BJ (cell line): ENCODE measurements around the gene SPNS3. TPM values are rescaled to one million over a fixed set of nuclear protein-coding genes. Genes with fewer than 3 reads are reported as not detected.

Experiments
- CTCF ChIA-PET: fragments of 350-600 bp; formaldehyde crosslinking; extraction: SDS; loops from one replicate; lab custom pipeline; 2021; ENCODE audit warnings: antibody characterized with exemption, inconsistent platforms; lab: Yijun Ruan, JAX
- POLR2A ChIA-PET: fragments of 300-600 bp; sonication (Branson Sonifier 250); formaldehyde crosslinking; extraction: SDS; loops from one replicate; lab custom pipeline; 2021; ENCODE audit warnings: antibody characterized with exemption; lab: Charles Lee
- DNase-seq: peaks from one replicate; pipeline ENCODE4 v3.0.0-alpha.2; 2011; ENCODE audit warnings: low read depth
- H3K27me3 ChIP-seq: 2 replicates; pipeline ENCODE4 v1.6.0; 2011; ENCODE audit warnings: low read length; ENCODE audit not compliant: control insufficient read depth, insufficient read depth
- H3K36me3 ChIP-seq: 2 replicates; pipeline ENCODE4 v1.5.1; 2011; ENCODE audit warnings: low read length; ENCODE audit not compliant: control insufficient read depth, insufficient read depth
- H3K4me3 ChIP-seq: 2 replicates; pipeline ENCODE4 v1.5.1; 2011; ENCODE audit warnings: low read depth, mild to moderate bottlenecking, control low read depth, low read length
- polyA plus RNA-seq: library from polyadenylated mRNA; depleted of rRNA; stranded (reverse); fragments of >200 nt; gene quantifications from 2 replicates; pipeline ENCODE4 v1.2.3, GENCODE V29; 2011
- TF ChIP-seq, protein P1 (sequence below): IDR thresholded peaks from 2 replicates; pipeline ENCODE4 v1.5.1; 2011; ENCODE audit warnings: low read depth, mild to moderate bottlenecking, control low read depth, inconsistent platforms, low read length, moderate library complexity; ENCODE audit not compliant: insufficient read depth

SPNS3 gene
- polyA plus RNA-seq, 1 experiment, result not detected

DNA sequence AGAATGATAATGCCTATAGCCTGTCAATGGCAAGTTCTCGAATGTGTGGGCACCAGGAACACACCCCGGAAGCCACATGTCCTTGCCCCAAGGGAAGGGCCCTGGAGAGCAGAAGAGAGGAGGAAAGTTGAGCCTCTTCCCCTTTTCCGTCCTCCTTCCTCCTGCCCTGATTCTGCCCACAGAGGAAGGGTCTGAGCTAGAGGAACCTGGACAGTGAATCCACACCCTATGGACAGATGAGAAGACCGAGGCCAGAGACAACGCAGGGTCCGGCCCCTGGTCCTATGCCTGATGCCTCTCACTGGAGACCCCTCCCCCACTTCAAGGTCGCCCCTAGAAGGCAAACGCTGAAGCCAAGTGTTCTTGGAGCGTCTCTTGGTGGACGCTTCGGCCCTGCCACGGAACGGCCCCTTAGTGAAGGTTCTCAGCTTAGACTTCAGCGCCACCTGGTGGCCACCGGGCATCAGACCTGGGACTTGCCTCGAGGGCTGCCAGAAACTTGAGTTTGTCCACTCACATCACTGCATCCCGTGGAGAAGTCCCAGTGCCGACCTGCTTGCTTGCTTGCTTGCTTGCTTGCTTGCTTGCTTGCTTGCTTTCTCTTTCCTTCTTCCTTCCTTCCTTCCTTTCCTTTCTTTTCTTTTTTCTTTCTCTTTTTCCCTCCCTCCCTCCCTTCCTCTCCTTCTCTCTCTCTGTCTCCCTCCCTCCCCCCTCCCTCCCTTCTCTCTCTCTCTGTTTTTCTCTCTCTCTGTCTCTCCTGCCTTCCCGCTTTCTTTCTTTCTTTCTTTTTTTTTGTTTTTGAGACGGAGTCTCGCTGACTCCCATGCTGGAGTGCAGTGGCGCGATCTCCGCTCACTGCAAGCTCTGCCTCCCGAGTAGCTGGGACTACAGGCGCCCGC lies 20.6 kb upstream of the SPNS3 start:
- TF ChIP-seq, protein P1, sequence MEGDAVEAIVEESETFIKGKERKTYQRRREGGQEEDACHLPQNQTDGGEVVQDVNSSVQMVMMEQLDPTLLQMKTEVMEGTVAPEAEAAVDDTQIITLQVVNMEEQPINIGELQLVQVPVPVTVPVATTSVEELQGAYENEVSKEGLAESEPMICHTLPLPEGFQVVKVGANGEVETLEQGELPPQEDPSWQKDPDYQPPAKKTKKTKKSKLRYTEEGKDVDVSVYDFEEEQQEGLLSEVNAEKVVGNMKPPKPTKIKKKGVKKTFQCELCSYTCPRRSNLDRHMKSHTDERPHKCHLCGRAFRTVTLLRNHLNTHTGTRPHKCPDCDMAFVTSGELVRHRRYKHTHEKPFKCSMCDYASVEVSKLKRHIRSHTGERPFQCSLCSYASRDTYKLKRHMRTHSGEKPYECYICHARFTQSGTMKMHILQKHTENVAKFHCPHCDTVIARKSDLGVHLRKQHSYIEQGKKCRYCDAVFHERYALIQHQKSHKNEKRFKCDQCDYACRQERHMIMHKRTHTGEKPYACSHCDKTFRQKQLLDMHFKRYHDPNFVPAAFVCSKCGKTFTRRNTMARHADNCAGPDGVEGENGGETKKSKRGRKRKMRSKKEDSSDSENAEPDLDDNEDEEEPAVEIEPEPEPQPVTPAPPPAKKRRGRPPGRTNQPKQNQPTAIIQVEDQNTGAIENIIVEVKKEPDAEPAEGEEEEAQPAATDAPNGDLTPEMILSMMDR, result peak; percentile 89
- Histone ChIP-seq H3K36me3 (no peaks in the 10 kb centered on the region), H3K27me3 (no peaks in the 10 kb centered on the region), H3K4me3 (no peak overlapping the region)
- no peak for DNase-seq
- ChIA-PET POLR2A (no interaction called here), CTCF (interaction anchor here (0.6 to 8.8 kb wide), 16 partner anchors 9 to 497 kb away, joined by 3 to 103 read pairs (median 4); partner anchors contain the start of gene P2RX1)

GRCh38 chr17:4417129-4417667 lies 16.5 kb upstream of the SPNS3 start:
- H3K36me3 ChIP-seq, result no peaks in the 10 kb centered on the region
- DNase-seq, result no peak
- CTCF ChIA-PET, result interaction anchor here (2.8 to 8.8 kb wide), 2 partner anchors 19 to 203 kb away, joined by 7 to 103 read pairs; no protein-coding TSS in a partner anchor
- TF ChIP-seq, protein P1, result no peak
- H3K4me3 ChIP-seq, result no peak overlapping the region
- H3K27me3 ChIP-seq, result no peaks in the 10 kb centered on the region
- POLR2A ChIA-PET, result no interaction called here

- CTCF ChIA-PET, result interaction anchor here (0.6 to 2.2 kb wide), 20 partner anchors 9 to 267 kb away, joined by 3 to 12 read pairs (median 4); no protein-coding TSS in a partner anchor
- Histone ChIP-seq H3K4me3 (no peak overlapping the region), H3K36me3 (no peaks in the 10 kb centered on the region), H3K27me3 (no peaks in the 10 kb centered on the region)
- TF ChIP-seq, protein P1, result peak; percentile 86
- POLR2A ChIA-PET, result no interaction called here
- no peak for DNase-seq
Observed at GRCh38 chr17:4420692-4421131, 13.0 kb upstream of the SPNS3 start.

DNA sequence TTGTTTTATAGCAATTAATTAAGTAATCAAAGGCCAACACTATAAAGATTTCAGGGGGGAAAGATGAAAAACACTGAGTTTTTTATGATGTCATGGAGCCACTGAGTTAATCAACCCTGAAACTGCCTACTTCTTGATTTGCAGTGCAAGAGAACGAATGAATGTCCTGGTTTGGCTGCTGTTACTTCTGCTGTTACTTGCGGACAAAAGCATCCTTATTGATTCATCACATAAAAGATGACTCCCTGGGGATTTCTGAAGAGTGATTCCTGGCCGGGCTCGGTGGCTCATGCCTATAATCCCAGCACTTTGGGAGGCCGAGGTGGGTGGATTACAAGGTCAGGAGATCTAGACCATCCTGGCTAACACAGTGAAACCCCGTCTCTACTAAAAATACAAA lies 10.9 kb upstream of the SPNS3 start:
- Histone ChIP-seq H3K4me3 (no peak overlapping the region), H3K36me3 (no peaks in the 10 kb centered on the region), H3K27me3 (no peaks in the 10 kb centered on the region)
- ChIA-PET POLR2A (no interaction called here), CTCF (interaction anchor here (1.0 kb wide), 1 partner anchor 10 kb away, joined by 3 read pairs; no protein-coding TSS in a partner anchor)
- TF ChIP-seq, protein P1, result no peak
- no peak for DNase-seq

DNA sequence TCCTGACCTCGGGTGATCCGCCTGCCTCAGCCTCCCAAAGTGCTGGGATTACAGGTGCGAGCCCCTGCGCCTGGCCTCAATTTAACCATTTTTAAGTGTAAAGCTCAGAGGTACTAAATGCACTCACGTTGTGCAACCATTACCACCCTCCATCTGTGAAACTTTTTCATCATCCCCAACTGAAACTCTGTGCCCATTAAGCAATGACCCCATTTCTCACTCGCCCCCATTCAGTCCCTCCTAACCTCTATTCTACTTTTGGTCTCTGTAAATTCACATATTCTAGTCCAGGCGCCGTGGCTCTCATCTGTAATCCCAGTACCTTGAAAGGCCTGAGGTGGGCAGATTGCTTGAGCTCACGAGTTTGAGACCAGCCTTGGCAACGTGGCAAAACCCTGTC lies 8.3 kb upstream of the SPNS3 start:
- CTCF ChIA-PET, result interaction anchor here (0.8 kb wide), 1 partner anchor 185 kb away, joined by 4 read pairs; no protein-coding TSS in a partner anchor

More for the DNA sequence above, 8.3 kb upstream of the SPNS3 start:
- no peak for DNase-seq
- POLR2A ChIA-PET, result no interaction called here
- H3K4me3 ChIP-seq, result no peak overlapping the region
- TF ChIP-seq, protein P1, result no peak
- H3K27me3 ChIP-seq, result no peaks in the 10 kb centered on the region
- H3K36me3 ChIP-seq, result no peaks in the 10 kb centered on the region
